Measurements from ENCODE around the gene PPP2R3B.

PPP2R3B gene

GRCh38 chrX:404656-405055 is 17.9 kb upstream of the PPP2R3B start:
- Histone ChIP-seq H3K4me1 (ENCODE audit: control insufficient read depth in 1 of 2, insufficient read depth in 2 of 2, low read length in 2 of 2) (no peaks in the 10 kb centered on the region), H3K9ac (ENCODE audit: low read depth in 1 of 2, low read length in 2 of 2) (no peak overlapping the region), H3K4me3 (ENCODE audit: low read depth in 1 of 2, low read length in 2 of 2) (no peak overlapping the region), H3K36me3 (ENCODE audit: control insufficient read depth in 1 of 2, insufficient read depth in 2 of 2, low read length in 2 of 2) (no peaks in the 10 kb centered on the region), H3K9me3 (ENCODE audit: control insufficient read depth in 1 of 2, low read length in 2 of 2) (no peaks in the 10 kb centered on the region), H3K27me3 (ENCODE audit: control insufficient read depth in 1 of 2, insufficient read depth in 2 of 2, low read length in 2 of 2) (no peaks in the 10 kb centered on the region), H3K27ac (ENCODE audit: low read depth, low read length) (no peak overlapping the region)

- Histone ChIP-seq H3K4me1 (ENCODE audit: control insufficient read depth in 1 of 2, insufficient read depth in 2 of 2, low read length in 2 of 2) (no peaks in the 10 kb centered on the region), H3K27me3 (ENCODE audit: control insufficient read depth in 1 of 2, insufficient read depth in 2 of 2, low read length in 2 of 2) (no peaks in the 10 kb centered on the region), H3K27ac (ENCODE audit: low read depth, low read length) (no peak overlapping the region)
Observed at GRCh38 chrX:402857-403256, 16.1 kb upstream of the PPP2R3B start.

DNA sequence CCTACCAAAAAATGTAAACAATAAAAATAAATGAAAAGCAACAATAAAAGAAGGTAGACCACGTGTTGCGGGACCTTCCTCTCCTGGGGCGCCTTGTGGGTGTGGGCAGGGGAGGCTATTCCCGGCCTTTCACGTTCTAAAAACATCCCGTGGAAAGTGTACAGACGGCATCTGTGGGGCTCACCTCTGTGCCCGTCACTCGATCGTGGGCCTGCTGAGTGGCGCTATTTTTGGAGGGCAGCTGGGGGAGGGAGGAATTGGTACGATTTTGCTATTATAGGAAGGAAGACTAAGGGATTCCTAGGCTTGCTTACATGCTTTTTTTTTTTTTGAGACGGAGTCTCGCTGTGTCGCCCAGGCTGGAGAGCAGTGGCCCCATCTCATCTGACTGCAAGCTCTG is 13.6 kb upstream of the PPP2R3B start:
- H3K9ac ChIP-seq (ENCODE audit: low read depth in 1 of 2, low read length in 2 of 2), result no peak overlapping the region
- H3K27ac ChIP-seq (ENCODE audit: low read depth, low read length), result no peak overlapping the region
- H3K4me3 ChIP-seq (ENCODE audit: low read depth in 1 of 2, low read length in 2 of 2), result no peak overlapping the region
- no peaks in the 10 kb centered on the region for H3K36me3 ChIP-seq (ENCODE audit: control insufficient read depth in 1 of 2, insufficient read depth in 2 of 2, low read length in 2 of 2)
- H3K9me3 ChIP-seq (ENCODE audit: control insufficient read depth in 1 of 2, low read length in 2 of 2), result no peaks in the 10 kb centered on the region
- no peaks in the 10 kb centered on the region for H3K4me1 ChIP-seq (ENCODE audit: control insufficient read depth in 1 of 2, insufficient read depth in 2 of 2, low read length in 2 of 2)
- no peaks in the 10 kb centered on the region for H3K27me3 ChIP-seq (ENCODE audit: control insufficient read depth in 1 of 2, insufficient read depth in 2 of 2, low read length in 2 of 2)

More at GRCh38 chrX:402857-403256, 16.1 kb upstream of the PPP2R3B start:
- Histone ChIP-seq H3K9ac (ENCODE audit: low read depth in 1 of 2, low read length in 2 of 2) (no peak overlapping the region), H3K4me3 (ENCODE audit: low read depth in 1 of 2, low read length in 2 of 2) (no peak overlapping the region), H3K36me3 (ENCODE audit: control insufficient read depth in 1 of 2, insufficient read depth in 2 of 2, low read length in 2 of 2) (no peaks in the 10 kb centered on the region), H3K9me3 (ENCODE audit: control insufficient read depth in 1 of 2, low read length in 2 of 2) (no peaks in the 10 kb centered on the region)

- Histone ChIP-seq H3K4me3 (ENCODE audit: low read depth in 1 of 2, low read length in 2 of 2) (no peak overlapping the region), H3K9ac (ENCODE audit: low read depth in 1 of 2, low read length in 2 of 2) (no peak overlapping the region), H3K27ac (ENCODE audit: low read depth, low read length) (no peak overlapping the region)
Observed at GRCh38 chrX:397575-397974, 10.9 kb upstream of the PPP2R3B start.

GRCh38 chrX:394830-395229 is 8.1 kb upstream of the PPP2R3B start:
- no peak overlapping the region for H3K9ac ChIP-seq (ENCODE audit: low read depth in 1 of 2, low read length in 2 of 2)
- no peak overlapping the region for H3K4me3 ChIP-seq (ENCODE audit: low read depth in 1 of 2, low read length in 2 of 2)
- no peaks in the 10 kb centered on the region for H3K36me3 ChIP-seq (ENCODE audit: control insufficient read depth in 1 of 2, insufficient read depth in 2 of 2, low read length in 2 of 2)
- no peaks in the 10 kb centered on the region for H3K4me1 ChIP-seq (ENCODE audit: control insufficient read depth in 1 of 2, insufficient read depth in 2 of 2, low read length in 2 of 2)
- H3K27ac ChIP-seq (ENCODE audit: low read depth, low read length), result no peak overlapping the region
- H3K9me3 ChIP-seq (ENCODE audit: control insufficient read depth in 1 of 2, low read length in 2 of 2), result no peaks in the 10 kb centered on the region
- H3K27me3 ChIP-seq (ENCODE audit: control insufficient read depth in 1 of 2, insufficient read depth in 2 of 2, low read length in 2 of 2), result no peaks in the 10 kb centered on the region

More at GRCh38 chrX:397575-397974, 10.9 kb upstream of the PPP2R3B start:
- Histone ChIP-seq H3K27me3 (ENCODE audit: control insufficient read depth in 1 of 2, insufficient read depth in 2 of 2, low read length in 2 of 2) (no peaks in the 10 kb centered on the region), H3K9me3 (ENCODE audit: control insufficient read depth in 1 of 2, low read length in 2 of 2) (no peaks in the 10 kb centered on the region), H3K36me3 (ENCODE audit: control insufficient read depth in 1 of 2, insufficient read depth in 2 of 2, low read length in 2 of 2) (no peaks in the 10 kb centered on the region), H3K4me1 (ENCODE audit: control insufficient read depth in 1 of 2, insufficient read depth in 2 of 2, low read length in 2 of 2) (no peaks in the 10 kb centered on the region)

DNA sequence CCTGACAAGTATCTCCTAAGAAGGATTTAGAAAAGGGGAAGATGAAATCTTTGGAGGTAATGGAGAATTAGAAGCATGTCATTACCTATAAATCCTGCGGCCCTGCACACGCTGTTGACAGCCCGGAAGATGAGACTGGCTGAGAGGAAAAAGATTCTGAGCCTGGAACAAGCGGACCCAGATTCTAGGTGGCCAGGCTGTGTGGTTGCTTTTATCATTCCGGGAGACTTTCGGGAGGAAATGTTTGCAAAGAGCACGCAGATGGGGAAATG is 5.8 kb upstream of the PPP2R3B start:
- H3K4me1 ChIP-seq (ENCODE audit: control insufficient read depth in 1 of 2, insufficient read depth in 2 of 2, low read length in 2 of 2), result no peaks in the 10 kb centered on the region
- no peaks in the 10 kb centered on the region for H3K27me3 ChIP-seq (ENCODE audit: control insufficient read depth in 1 of 2, insufficient read depth in 2 of 2, low read length in 2 of 2)
- no peak overlapping the region for H3K4me3 ChIP-seq (ENCODE audit: low read depth in 1 of 2, low read length in 2 of 2)
- no peaks in the 10 kb centered on the region for H3K36me3 ChIP-seq (ENCODE audit: control insufficient read depth in 1 of 2, insufficient read depth in 2 of 2, low read length in 2 of 2)
- H3K9ac ChIP-seq (ENCODE audit: low read depth in 1 of 2, low read length in 2 of 2), result no peak overlapping the region
- no peak overlapping the region for H3K27ac ChIP-seq (ENCODE audit: low read depth, low read length)
- H3K9me3 ChIP-seq (ENCODE audit: control insufficient read depth in 1 of 2, low read length in 2 of 2), result no peaks in the 10 kb centered on the region

DNA sequence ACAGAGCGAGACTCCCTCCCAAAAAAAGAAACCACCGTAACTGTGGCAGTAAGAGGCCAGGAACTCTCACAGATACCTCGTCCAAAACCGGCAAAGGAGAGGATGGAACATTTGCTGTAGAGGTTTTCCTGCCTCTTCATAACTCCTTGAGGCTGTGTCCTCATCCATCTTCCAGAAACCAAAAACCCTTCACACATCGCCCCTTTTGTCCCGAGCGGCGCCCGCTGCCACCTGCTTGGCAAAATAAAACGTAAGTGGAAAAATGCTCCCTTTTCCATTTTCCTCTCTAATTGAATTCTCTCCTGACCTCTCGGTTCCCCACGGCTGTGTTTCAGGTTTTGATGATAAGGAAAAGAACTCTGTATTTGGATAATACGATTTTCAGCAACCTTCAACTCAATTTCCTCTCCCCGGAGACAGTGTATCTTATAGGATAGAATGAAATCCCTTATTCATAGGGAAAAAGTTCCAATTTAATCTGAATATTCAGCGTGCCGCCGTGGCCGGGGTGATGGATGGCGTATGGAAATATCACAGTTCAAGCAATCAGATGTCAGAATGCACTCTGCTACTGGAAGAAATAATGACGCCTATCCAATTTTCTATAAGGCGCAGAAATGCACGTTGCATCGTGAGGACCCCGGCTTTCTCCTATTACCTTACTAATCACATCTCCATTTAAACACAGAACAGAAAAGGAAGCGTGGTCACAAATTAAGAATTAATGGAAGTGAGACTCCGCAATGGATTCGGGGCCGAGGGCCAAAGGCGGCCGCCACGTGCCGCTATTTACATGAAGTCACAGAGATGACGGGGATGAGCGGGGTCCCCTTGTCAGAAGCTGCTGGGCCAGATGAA is 5.2 kb upstream of the PPP2R3B start:
- Histone ChIP-seq H3K27me3 (ENCODE audit: control insufficient read depth in 1 of 2, insufficient read depth in 2 of 2, low read length in 2 of 2) (no peaks in the 10 kb centered on the region), H3K27ac (ENCODE audit: low read depth, low read length) (no peak overlapping the region), H3K36me3 (ENCODE audit: control insufficient read depth in 1 of 2, insufficient read depth in 2 of 2, low read length in 2 of 2) (no peaks in the 10 kb centered on the region), H3K4me1 (ENCODE audit: control insufficient read depth in 1 of 2, insufficient read depth in 2 of 2, low read length in 2 of 2) (no peaks in the 10 kb centered on the region), H3K9ac (ENCODE audit: low read depth in 1 of 2, low read length in 2 of 2) (no peak overlapping the region), H3K9me3 (ENCODE audit: control insufficient read depth in 1 of 2, low read length in 2 of 2) (no peaks in the 10 kb centered on the region), H3K4me3 (ENCODE audit: low read depth in 1 of 2, low read length in 2 of 2) (no peak overlapping the region)

DNA sequence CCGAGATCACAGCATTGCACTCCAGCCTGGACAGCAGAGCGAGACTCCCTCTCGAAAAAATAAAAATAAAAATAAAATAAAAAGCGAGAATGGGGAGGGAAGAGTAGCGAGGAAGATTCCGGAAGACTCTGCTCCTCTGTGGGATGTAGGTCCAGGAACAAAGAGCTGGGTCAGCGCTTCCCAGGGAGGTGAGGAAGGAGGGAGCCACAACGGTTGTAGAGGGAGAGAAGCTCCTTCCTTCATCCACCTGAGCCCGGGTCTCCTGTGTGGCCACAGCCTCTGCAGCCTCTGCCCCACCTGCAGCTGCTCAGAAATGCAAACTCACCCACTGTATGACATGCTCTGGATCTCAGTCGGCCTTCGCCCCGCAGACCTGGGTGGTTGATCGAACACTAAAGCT is 3.8 kb upstream of the PPP2R3B start:
- H3K27ac ChIP-seq (ENCODE audit: low read depth, low read length), result no peak overlapping the region
- no peaks in the 10 kb centered on the region for H3K27me3 ChIP-seq (ENCODE audit: control insufficient read depth in 1 of 2, insufficient read depth in 2 of 2, low read length in 2 of 2)
- no peaks in the 10 kb centered on the region for H3K9me3 ChIP-seq (ENCODE audit: control insufficient read depth in 1 of 2, low read length in 2 of 2)
- H3K9ac ChIP-seq (ENCODE audit: low read depth in 1 of 2, low read length in 2 of 2), result no peak overlapping the region
- no peak overlapping the region for H3K4me3 ChIP-seq (ENCODE audit: low read depth in 1 of 2, low read length in 2 of 2)
- H3K36me3 ChIP-seq (ENCODE audit: control insufficient read depth in 1 of 2, insufficient read depth in 2 of 2, low read length in 2 of 2), result no peaks in the 10 kb centered on the region
- peaks cover 0 to 5% of the 10 kb centered on the region in 2 donors for H3K4me1 ChIP-seq (ENCODE audit: control insufficient read depth in 1 of 2, insufficient read depth in 2 of 2, low read length in 2 of 2)

DNA sequence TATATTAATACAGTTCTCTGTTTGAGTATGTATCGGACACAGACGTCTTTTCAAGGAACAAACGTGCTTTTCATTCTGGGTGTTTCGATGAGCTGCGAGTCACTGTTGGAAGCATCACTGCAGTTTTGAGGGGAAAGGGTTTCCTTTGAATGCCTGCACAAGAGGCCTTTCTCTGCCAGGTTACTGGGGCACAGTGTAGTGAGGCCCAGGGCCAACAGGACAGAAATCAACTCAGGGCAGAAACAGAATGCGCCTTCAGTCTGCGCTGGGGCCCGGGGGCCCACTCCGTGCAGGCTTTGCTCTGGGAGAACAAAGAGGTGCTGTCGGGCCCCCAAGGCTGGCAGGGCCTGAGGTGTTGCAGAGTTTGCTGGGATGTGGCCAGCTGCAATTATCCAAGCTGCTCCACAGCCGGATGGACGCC is 2.3 kb upstream of the PPP2R3B start:
- Histone ChIP-seq H3K4me3 (ENCODE audit: low read depth in 1 of 2, low read length in 2 of 2) (no peak overlapping the region), H3K27me3 (ENCODE audit: control insufficient read depth in 1 of 2, insufficient read depth in 2 of 2, low read length in 2 of 2) (no peaks in the 10 kb centered on the region), H3K36me3 (ENCODE audit: control insufficient read depth in 1 of 2, insufficient read depth in 2 of 2, low read length in 2 of 2) (no peaks in the 10 kb centered on the region), H3K27ac (ENCODE audit: low read depth, low read length) (no peak overlapping the region), H3K9me3 (ENCODE audit: control insufficient read depth in 1 of 2, low read length in 2 of 2) (no peaks in the 10 kb centered on the region), H3K4me1 (ENCODE audit: control insufficient read depth in 1 of 2, insufficient read depth in 2 of 2, low read length in 2 of 2) (peaks cover 0 to 5% of the 10 kb centered on the region in 2 donors), H3K9ac (ENCODE audit: low read depth in 1 of 2, low read length in 2 of 2) (no peak overlapping the region)

DNA sequence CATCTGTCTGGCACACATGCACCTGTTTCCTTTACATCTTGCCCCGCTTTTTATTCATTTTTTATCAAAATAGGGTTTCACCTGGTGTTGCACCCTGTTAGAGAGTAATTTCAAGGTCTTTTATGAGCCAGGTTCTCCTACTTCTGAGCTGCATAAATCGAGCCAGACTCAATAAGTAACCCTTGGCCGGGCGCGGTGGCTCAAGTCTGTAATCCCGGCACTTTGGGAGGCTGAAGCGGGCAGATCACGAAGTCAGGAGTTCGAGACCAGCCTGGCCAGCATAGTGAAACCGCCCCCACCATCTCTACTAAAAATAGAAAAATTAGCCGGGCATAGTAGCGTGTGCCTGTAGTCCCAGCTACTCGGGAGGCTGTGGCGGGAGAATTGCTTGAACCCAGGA is 1.0 kb upstream of the PPP2R3B start:
- no peaks in the 10 kb centered on the region for H3K36me3 ChIP-seq (ENCODE audit: control insufficient read depth in 1 of 2, insufficient read depth in 2 of 2, low read length in 2 of 2)
- H3K4me3 ChIP-seq (ENCODE audit: low read depth in 1 of 2, low read length in 2 of 2), result peak overlapping the region; percentile 77 to 87

More for the DNA sequence above, 1.0 kb upstream of the PPP2R3B start:
- H3K9me3 ChIP-seq (ENCODE audit: control insufficient read depth in 1 of 2, low read length in 2 of 2), result no peaks in the 10 kb centered on the region
- peak overlapping the region; percentile 22 for H3K27ac ChIP-seq (ENCODE audit: low read depth, low read length)
- H3K9ac ChIP-seq (ENCODE audit: low read depth in 1 of 2, low read length in 2 of 2), result peak overlapping the region; percentile 48 to 80
- H3K27me3 ChIP-seq (ENCODE audit: control insufficient read depth in 1 of 2, insufficient read depth in 2 of 2, low read length in 2 of 2), result no peaks in the 10 kb centered on the region
- H3K4me1 ChIP-seq (ENCODE audit: control insufficient read depth in 1 of 2, insufficient read depth in 2 of 2, low read length in 2 of 2), result peaks cover 0 to 5% of the 10 kb centered on the region in 2 donors
